GM12891 (cell line): ENCODE results near the gene GOLGA7B.

Experiments used
- PAX5 ChIP-seq: IDR thresholded peaks from 2 replicates; pipeline ENCODE4 v1.6.1; 2011; ENCODE audit warnings: low read length, moderate library complexity, mild to moderate bottlenecking; ENCODE audit not compliant: insufficient read depth, severe bottlenecking
- POLR2AphosphoS5 ChIP-seq: IDR thresholded peaks from 2 replicates; pipeline ENCODE4 v1.6.1; 2011; ENCODE audit warnings: low read depth, low read length, control low read depth

GRCh38 chr10:97827702-97828291 is 21.8 kb upstream of the GOLGA7B start:
- TF ChIP-seq POLR2AphosphoS5 = no peak
- TF ChIP-seq PAX5 = no peak
